GM19372 (cell line): ENCODE measurements around the gene MKNK2.

Source experiments
- ATAC-seq: cut with Tn5 transposase; IDR thresholded peaks from one replicate; pipeline ENCODE4 v1.9.1; 2021; ENCODE audit warnings: mild to moderate bottlenecking, low read depth, moderate library complexity; ENCODE audit not compliant: unreplicated experiment

The MKNK2 gene

GRCh38 chr19:2058570-2059421 lies 7.8 kb upstream of the MKNK2 start:
- ATAC-seq = no peak

GRCh38 chr19:2057484-2058469 lies 6.7 kb upstream of the MKNK2 start:
- ATAC-seq = no peak

- ATAC-seq = no peak
Measured at GRCh38 chr19:2056837-2057192, 5.8 kb upstream of the MKNK2 start.

GRCh38 chr19:2055931-2056836 lies 5.1 kb upstream of the MKNK2 start:
- no peak for ATAC-seq

GRCh38 chr19:2054763-2055162 lies 3.7 kb upstream of the MKNK2 start:
- ATAC-seq = no peak

DNA sequence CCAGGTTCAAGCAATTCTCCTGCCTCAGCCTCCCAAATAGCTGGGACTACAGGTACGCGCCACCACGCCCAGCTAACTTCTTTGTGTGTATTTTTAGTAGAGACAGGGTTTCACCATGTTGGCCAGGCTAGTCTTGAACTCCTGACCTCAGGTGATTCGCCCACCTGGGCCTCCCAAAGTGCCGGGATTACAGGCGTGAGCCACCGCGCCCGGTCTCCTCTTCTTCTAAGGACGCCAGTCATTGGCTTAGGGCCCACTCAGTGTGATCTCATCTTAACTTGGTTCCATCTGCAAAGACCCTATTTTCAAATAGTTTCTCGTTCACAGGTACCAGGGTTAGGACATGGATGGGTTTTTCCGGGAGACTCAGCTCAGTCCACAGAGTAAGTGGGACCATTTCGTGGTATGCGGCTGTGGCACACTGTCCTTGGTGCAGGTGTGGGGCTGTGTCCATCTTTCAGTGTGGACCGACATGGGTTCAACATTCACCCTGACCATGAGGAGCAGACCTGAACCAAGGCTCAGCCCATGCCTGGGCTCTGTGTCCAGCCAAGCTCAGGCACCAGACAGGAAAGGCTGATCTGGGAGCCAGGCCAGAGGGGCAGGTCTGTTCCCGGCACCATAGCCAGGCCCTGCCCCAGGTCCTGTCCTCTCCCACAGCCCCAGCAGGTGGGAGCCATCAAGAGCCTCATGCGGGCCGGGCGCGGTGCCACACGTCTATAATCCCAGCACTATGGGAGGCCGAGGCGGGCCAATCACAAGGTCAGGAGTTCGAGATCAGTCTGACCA lies 2.8 kb upstream of the MKNK2 start:
- no peak for ATAC-seq

DNA sequence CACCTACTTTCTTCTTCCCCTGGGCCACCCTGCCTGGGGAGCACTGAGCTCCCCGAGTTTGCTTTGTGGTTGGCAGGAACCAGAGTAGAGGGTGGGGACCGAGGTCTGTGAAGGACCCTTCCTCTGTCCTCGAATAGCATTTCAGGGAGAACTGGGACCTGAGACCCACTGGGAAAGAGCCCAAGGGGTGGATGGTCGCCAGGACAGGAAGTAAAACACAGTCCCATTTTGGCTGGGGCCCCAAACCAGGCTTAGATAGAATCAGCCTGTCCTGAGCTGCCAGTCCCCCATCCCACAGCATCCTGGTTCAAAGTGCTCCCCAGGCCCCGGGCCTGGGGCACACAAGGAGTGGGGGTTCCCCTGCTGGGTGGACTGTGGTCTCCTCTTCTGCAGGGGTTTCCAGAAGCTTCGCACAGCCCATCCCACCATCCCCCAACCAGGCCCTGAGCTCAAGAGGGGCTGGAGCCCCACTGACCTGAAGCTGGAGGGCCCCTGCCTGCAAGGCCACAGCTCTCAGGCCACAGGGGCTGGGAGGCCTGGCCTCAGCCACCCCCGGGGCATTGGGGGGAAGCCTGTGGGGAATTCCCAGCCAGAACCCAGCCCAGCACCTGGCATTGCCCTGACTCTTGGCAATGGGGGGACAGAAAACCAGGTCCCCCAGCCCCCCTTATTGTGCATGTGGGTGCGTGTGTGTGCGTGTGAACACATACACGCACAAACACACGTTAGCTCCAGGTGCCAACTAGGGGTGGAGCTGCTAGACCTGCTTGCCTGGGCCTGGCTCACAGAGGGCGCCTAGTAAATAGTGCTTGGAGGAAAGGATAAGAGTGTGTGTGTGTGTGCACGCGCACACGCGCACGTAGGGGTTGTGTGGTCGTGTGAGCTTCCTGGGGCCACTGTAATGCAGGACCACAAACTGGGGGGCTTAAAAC lies 995 bp upstream of the MKNK2 start:
- ATAC-seq = no peak

GRCh38 chr19:2050349-2050990 lies 574 bp downstream of the MKNK2 start:
- ATAC-seq = no peak

DNA sequence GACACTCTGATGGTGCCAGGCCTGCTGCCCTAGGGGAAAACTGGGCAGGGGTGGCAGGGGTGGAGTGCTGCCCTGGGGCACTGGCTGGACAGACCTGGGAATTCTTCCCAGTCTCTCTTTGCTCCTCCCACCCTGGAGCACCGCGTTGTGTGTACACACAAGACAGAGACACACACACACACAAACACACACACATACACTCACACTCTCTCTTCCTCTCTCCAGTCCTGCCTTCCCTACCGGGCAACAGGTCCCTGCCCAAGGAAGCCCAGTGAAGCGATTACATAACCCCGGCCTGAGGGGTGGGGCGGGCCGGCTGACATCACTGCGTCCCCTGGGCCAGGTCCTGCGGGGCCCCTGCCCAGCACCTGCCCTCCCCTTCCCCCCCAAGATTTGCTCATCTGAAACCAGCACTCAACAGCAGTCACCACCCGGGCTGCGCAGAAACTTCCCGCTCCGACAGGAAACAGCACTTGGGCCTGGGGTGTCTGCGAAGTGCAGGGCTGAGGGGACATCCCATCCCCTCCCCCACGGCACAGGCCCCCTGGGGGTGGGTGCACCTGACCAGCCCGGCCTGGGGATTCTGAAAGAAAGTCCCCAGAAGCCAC lies 1.2 kb downstream of the MKNK2 start:
- no peak for ATAC-seq

DNA sequence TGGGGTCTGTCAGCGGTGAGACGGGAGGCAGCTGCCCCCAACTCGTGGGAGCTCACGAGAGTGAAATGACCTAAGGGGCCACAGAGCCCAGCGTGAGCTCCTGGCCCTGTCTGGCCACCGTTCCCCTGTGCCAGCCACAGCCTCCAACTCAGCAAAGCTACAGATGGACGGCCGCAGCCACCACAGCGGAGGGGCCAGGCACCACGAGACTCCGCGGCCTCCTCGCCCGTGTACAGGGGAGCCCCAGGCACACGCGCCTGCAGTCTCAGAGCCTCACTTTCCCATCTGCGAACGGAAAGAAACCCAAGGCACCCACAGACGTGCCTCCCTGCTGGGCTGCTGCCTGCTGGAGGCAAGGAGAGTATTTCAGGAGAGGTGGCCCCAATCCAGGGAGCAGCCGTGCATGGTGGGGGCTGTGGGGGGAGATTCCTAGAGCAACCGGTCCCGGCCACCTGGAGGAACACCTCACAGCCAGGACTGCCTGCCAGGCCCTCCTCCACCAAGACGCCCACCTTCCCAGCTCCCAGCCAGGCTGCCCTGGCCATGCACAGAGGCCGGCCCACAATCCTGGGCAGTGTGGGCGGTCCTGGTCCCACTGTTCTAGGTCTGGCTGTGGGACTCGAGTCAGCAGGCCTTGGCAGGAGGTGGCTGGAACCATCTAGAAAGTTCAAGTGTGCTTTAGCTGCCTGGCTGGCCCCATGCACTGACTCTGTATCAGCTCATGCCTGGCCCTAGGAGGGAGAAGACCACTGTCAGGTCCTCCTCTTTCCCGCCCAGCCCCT lies 1.9 kb downstream of the MKNK2 start:
- no peak for ATAC-seq

DNA sequence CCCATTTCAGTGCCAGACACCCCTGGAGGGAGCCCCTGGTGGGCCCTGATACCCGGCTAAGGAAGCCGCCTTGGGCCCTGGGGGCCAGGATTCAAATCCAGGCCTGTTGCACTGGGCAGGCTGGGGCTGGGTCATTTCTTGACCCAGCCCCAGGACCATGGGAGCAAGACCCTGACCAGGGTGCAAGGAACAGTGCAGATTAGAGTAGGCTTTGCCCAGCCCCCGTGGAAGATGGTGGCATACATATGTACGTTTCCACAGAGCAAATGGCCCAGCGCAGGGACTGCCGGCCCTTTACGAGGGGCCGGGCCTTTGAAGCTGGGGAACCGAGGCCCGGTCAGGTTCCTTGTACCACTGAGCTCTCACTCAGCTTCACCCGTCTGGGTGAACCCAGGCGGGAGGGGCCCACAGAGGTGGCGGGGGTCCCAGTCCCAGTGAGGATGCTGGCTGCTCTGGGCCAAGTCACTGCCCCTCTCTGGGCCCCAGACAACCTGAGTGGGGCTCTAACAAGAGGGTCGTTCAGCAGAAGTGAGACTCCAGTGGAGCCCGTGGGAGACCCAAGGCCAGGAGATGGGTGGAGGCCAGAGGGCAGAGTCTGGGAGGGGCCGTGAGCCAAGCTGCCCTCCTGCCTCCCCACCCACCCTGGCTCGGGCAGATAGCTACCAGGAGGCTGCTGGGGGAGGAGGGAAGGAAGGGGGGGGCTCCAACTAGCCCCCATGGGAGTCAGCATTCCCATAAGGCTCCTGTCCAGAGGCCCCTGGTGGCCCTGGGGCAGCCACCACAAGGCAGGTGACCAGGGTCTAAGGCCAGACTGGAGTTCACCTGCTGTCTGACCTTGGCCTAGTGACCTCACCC lies 2.7 kb downstream of the MKNK2 start:
- ATAC-seq = no peak

- ATAC-seq = no peak
Measured at GRCh38 chr19:2047449-2048103, 3.5 kb downstream of the MKNK2 start.

- no peak for ATAC-seq
Measured at GRCh38 chr19:2047076-2047448, 4.0 kb downstream of the MKNK2 start.

- no peak for ATAC-seq
Measured at GRCh38 chr19:2046046-2046907, 4.8 kb downstream of the MKNK2 start.
